Endothelial cell of umbilical vein (primary cell): ENCODE results near the gene RIOK2. TPM values are rescaled to one million over a fixed set of nuclear protein-coding genes. Genes with fewer than 3 reads are reported as not detected.

Source experiments
- Bru-seq: library from RNA; stranded (reverse); fragments of 400-500 nt; gene quantifications from one replicate; lab custom pipeline; 2021; lab: Mats Ljungman, UMichigan
- BruChase-seq, 2 experiments: library from RNA; stranded (reverse); fragments of 400-500 nt; gene quantifications; one replicate each; lab custom pipeline; 2021; lab: Mats Ljungman, UMichigan
- BruUV-seq: library from RNA; stranded (reverse); fragments of 400-500 nt; replicated peaks from 2 replicates; lab custom pipeline; 2021; lab: Mats Ljungman, UMichigan
- CTCF ChIA-PET: fragments of 300-600, 350-600 bp; sonication (Branson Sonifier 250); formaldehyde crosslinking; loops from one replicate; lab custom pipeline; 2021; ENCODE audit warnings: antibody characterized with exemption, inconsistent platforms; lab: Charles Lee
- POLR2A ChIA-PET: fragments of 300-600, 350-600 bp; sonication (Branson Sonifier 250); formaldehyde crosslinking; loops from one replicate; lab custom pipeline; 2021; ENCODE audit warnings: antibody characterized with exemption, inconsistent platforms; lab: Charles Lee
- DNase-seq: peaks from one replicate; pipeline ENCODE4 v3.0.0-alpha.2; 2011; ENCODE audit warnings: low read depth, low spot score
- FAIRE-seq: peaks from 2 replicates; lab custom pipeline; 2011; peaks lifted over from hg19 to GRCh38; lab: Jason Lieb, UNC
- H2AFZ ChIP-seq: 2 replicates; pipeline ENCODE4 v1.6.0; 2012; ENCODE audit warnings: low read depth, low read length, control low read depth, inconsistent platforms
- H3K27ac ChIP-seq: 2 replicates; pipeline ENCODE4 v1.5.1; 2011; ENCODE audit warnings: low read depth, mild to moderate bottlenecking, control low read depth, low read length, moderate library complexity; ENCODE audit not compliant: insufficient read depth
- H3K27me3 ChIP-seq, 2 experiments: 2 replicates each; pipeline versions ENCODE4 v1.6.0 to v1.6.1; 2011; ENCODE audit warnings: low read length in 2 of 2, mixed read lengths in 1 of 2; ENCODE audit not compliant: control insufficient read depth in 2 of 2, insufficient read depth in 2 of 2
- H3K36me3 ChIP-seq, 2 experiments: 2 replicates in 1 of 2; 3 replicates in 1 of 2; pipeline ENCODE4 v1.5.1; 2011; ENCODE audit warnings: low read length in 2 of 2, mild to moderate bottlenecking in 1 of 2, moderate library complexity in 1 of 2; ENCODE audit not compliant: control insufficient read depth in 2 of 2, insufficient read depth in 2 of 2; ENCODE audit errors: extremely low read depth in 1 of 2
- H3K4me1 ChIP-seq: 3 replicates; pipeline ENCODE4 v1.5.1; 2011; ENCODE audit warnings: mild to moderate bottlenecking, low read length; ENCODE audit not compliant: control insufficient read depth, insufficient read depth; ENCODE audit errors: extremely low read depth
- H3K4me2 ChIP-seq: 2 replicates; pipeline ENCODE4 v1.6.1; 2011; ENCODE audit warnings: low read length, control low read depth, mixed read lengths; ENCODE audit not compliant: insufficient read depth
- H3K4me3 ChIP-seq, 3 experiments: fragments of 200-600 bp in 1 of 3; sonication (generic), shearing (Covaris generic) in 1 of 3; replicated peaks in 1 of 3; 2 replicates each; pipeline ENCODE4 v1.5.1; 2011 to 2016; ENCODE audit warnings: control low read depth in 3 of 3, low read length in 3 of 3, mild to moderate bottlenecking in 2 of 3, inconsistent platforms in 1 of 3, low read depth in 1 of 3, moderate library complexity in 1 of 3; ENCODE audit not compliant: insufficient read depth in 1 of 3
- H3K79me2 ChIP-seq: 2 replicates; pipeline ENCODE4 v1.6.0; 2012; ENCODE audit warnings: low read length, inconsistent platforms; ENCODE audit not compliant: control insufficient read depth, insufficient read depth
- H3K9ac ChIP-seq: replicated peaks from 2 replicates; pipeline ENCODE3; 2011; ENCODE audit warnings: low read length, control low read depth; ENCODE audit not compliant: insufficient read depth; ENCODE audit errors: extremely low read depth
- H3K9me1 ChIP-seq: replicated peaks from 3 replicates; pipeline ENCODE4 v1.6.0; 2011; ENCODE audit warnings: mild to moderate bottlenecking, low read length; ENCODE audit not compliant: control insufficient read depth, insufficient read depth; ENCODE audit errors: extremely low read depth
- H3K9me3 ChIP-seq: replicated peaks from 2 replicates; pipeline ENCODE4 v1.5.1; 2012; ENCODE audit warnings: low read length, inconsistent platforms; ENCODE audit not compliant: control insufficient read depth, insufficient read depth
- H4K20me1 ChIP-seq: replicated peaks from 2 replicates; pipeline ENCODE3; 2011; ENCODE audit warnings: mild to moderate bottlenecking, low read length; ENCODE audit not compliant: control insufficient read depth, insufficient read depth; ENCODE audit errors: extremely low read depth
- EZH2 ChIP-seq: IDR thresholded peaks from 2 replicates; pipeline ENCODE4 v1.6.1; 2012; ENCODE audit warnings: borderline replicate concordance, low read depth, mild to moderate bottlenecking, moderate library complexity, low read length, inconsistent platforms; ENCODE audit not compliant: severe bottlenecking
- FOS ChIP-seq: IDR thresholded peaks from 2 replicates; pipeline ENCODE4 v1.6.1; 2011; ENCODE audit warnings: mild to moderate bottlenecking, low read length, moderate library complexity, borderline replicate concordance; ENCODE audit not compliant: insufficient read depth
- GATA2 ChIP-seq: IDR thresholded peaks from 2 replicates; pipeline ENCODE4 v1.7.0; 2011; ENCODE audit warnings: low read depth, mild to moderate bottlenecking, moderate library complexity, mixed read lengths, low read length; ENCODE audit not compliant: insufficient read length, insufficient read depth
- JUN ChIP-seq: IDR thresholded peaks from 2 replicates; pipeline ENCODE4 v1.6.1; 2011; ENCODE audit warnings: borderline replicate concordance, low read depth; ENCODE audit not compliant: insufficient read length, insufficient read depth
- MYC ChIP-seq: IDR thresholded peaks from one replicate; pipeline ENCODE4 v1.6.1; 2011; ENCODE audit warnings: mild to moderate bottlenecking, low read depth, low read length
- POLR2A ChIP-seq: IDR thresholded peaks from 2 replicates; pipeline ENCODE4 v1.6.1; 2012; ENCODE audit warnings: low read depth, mild to moderate bottlenecking, control low read depth, low read length
- POLR2AphosphoS5 ChIP-seq: IDR thresholded peaks from 2 replicates; pipeline ENCODE4 v1.6.1; 2012; ENCODE audit warnings: low read depth, mild to moderate bottlenecking, control low read depth, low read length, moderate library complexity; ENCODE audit not compliant: insufficient read depth
- dilution Hi-C: fragments of 300-500 bp; cut with MboI; formaldehyde crosslinking; loops from one replicate; pipeline ENCODE4 v1.15.0; 2019; ENCODE audit warnings: low sequenced_read_pairs; ENCODE audit not compliant: extremely low pct_ligation_motif_present
- intact Hi-C: fragments of 100-400 bp; cut with micrococcal nuclease; formaldehyde crosslinking; loops from one replicate; pipeline ENCODE4 v1.10.0; 2022
- long read RNA-seq: library from polyadenylated mRNA; stranded (forward); transcript quantifications from one replicate; pipeline ENCODE4 v2.0.0, GENCODE V29; 2021
- polyA minus RNA-seq, 3 experiments: library from RNA; depleted of rRNA, polyadenylated mRNA; stranded (reverse); fragments of >200 nt; gene quantifications; 1 replicate in 1 of 3; 2 replicates in 2 of 3; pipeline ENCODE4 v1.2.3, GENCODE V29; 2011
- polyA plus RNA-seq, 4 experiments: library from polyadenylated mRNA; depleted of rRNA in 3 of 4; stranded (reverse) in 3 of 4; unstranded in 1 of 4; fragments of >200 nt; gene quantifications; 2 replicates each; pipeline versions ENCODE4 v1.2.1 to v1.2.3, GENCODE V29; 2011 to 2012; ENCODE audit warnings: missing spikeins in 1 of 4
- total RNA-seq: library from RNA; stranded (reverse); gene quantifications from 2 replicates; pipeline ENCODE4 v1.2.3, GENCODE V29; 2021
- TF ChIP-seq, protein P1 (sequence below), 2 donors: IDR thresholded peaks; 1 replicate in 1 of 2; 2 replicates in 1 of 2; pipeline ENCODE4 v1.5.1; 2011; ENCODE audit warnings: low read length in 2 of 2, mild to moderate bottlenecking in 2 of 2, moderate library complexity in 2 of 2, control low read depth in 1 of 2, inconsistent platforms in 1 of 2, low read depth in 1 of 2; ENCODE audit not compliant: insufficient read depth in 1 of 2; ENCODE audit errors: extremely low read depth in 1 of 2
- TF ChIP-seq, protein P2 (sequence below): IDR thresholded peaks from 2 replicates; pipeline ENCODE4 v1.6.1; 2011; ENCODE audit not compliant: insufficient read depth, insufficient read length

Gene RIOK2
- total RNA-seq (17.5 and 25.4 TPM in 2 replicates), polyA plus RNA-seq (2.2 and 3.5 TPM in 2 replicates), polyA minus RNA-seq (8.5 and 8.7 TPM in 2 replicates), Bru-seq, nascent RNA (percentile 86 among the genes with signal in this experiment), BruChase-seq, experiment 1, labeled RNA remaining after a 6-hour chase (percentile 69 among the genes with signal in this experiment), BruChase-seq, experiment 2, labeled RNA remaining after a 2-hour chase (percentile 81 among the genes with signal in this experiment)
- 6.9 and 9.0 TPM in 2 replicates for polyA plus RNA-seq (2011; cell fraction: cytosol; rRNA removed)
- 10.4 and 11.1 TPM in 2 replicates for polyA plus RNA-seq (2011; cell fraction: nucleus; rRNA removed)
- 26.6 and 31.5 TPM in 2 replicates for polyA plus RNA-seq (2012)
- polyA minus RNA-seq (2011; cell fraction: cytosol; rRNA and poly(A)+ RNA removed), result 6.1 TPM
- 29.0 and 29.4 TPM in 2 replicates for polyA minus RNA-seq (2011; cell fraction: nucleus; rRNA and poly(A)+ RNA removed)
- long read RNA-seq, transcript RIOK2-201 (10 exons, 3,922 nt), result major isoform, 60 of 63 reads
- long read RNA-seq, partial matches to known transcripts, result 1 of 63 reads
- long read RNA-seq, other reads (novel, unspliced or antisense), result 1 of 63 reads

DNA sequence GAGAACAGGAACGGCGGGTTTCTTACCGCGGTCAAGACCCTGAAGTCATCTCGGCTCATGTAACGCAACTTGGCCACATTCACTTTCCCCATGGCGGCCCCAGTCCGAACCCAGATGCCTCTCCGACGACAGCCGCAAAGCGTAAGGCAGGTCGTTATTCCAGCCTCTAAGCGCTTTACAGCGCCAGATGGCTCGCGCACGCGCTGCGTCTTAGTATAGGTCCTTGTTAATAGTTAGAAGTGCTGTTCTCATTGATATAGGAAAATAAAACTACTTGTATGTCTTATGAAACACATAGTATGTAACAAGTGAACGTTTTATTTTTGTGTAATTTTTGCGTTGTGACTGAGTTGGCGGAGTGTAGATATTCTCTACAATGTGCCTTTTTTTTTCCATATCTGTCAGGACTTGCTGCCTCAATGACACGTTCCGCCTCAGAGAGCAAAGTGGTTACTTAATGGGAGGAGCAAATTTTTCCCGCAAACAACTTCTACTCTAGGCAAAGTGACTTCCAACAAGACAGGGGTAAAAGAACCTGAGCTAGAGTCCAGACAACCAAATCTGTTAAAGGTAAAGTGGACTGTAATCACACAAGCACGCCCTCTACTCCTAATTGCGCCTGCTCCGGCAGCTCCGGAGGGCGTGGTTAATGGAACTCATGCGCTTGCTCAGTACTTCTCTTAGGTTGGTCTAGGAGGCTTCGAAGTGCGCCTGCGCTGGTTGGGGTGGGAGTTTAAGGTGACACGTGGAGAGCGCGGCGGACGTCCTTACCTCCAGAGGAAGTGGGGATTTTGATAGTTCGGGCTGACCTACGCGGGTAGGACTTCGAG is at the start of gene RIOK2:
Gene RIOK2 (minus strand): TSS at position 148 of the 830 bp plus-strand sequence. CDS start 56 bp downstream, at position 92.
- Histone ChIP-seq H3K4me3 (peak within 1 kb of the TSS; percentile 83 to 97 (median 91)), H3K79me2 (peaks cover 23% of the 10 kb centered on the region), H3K9me3 (no peaks in the 10 kb centered on the region), H3K36me3 (peaks cover under 1 to 5% of the 10 kb centered on the region in 2 experiments), H2AFZ (peak within 1 kb of the TSS; percentile 74), H3K4me2 (peak within 1 kb of the TSS; percentile 94), H3K4me1 (peaks cover 15% of the 10 kb centered on the region), H3K9me1 (no peaks in the 10 kb centered on the region), H3K27me3 (no peaks in the 10 kb centered on the region), H3K27ac (peak within 1 kb of the TSS; percentile 85), H4K20me1 (no peaks in the 10 kb centered on the region), H3K9ac (peak within 1 kb of the TSS; percentile 85)
- no TSS peak for BruUV-seq
- TF ChIP-seq, protein P1, sequence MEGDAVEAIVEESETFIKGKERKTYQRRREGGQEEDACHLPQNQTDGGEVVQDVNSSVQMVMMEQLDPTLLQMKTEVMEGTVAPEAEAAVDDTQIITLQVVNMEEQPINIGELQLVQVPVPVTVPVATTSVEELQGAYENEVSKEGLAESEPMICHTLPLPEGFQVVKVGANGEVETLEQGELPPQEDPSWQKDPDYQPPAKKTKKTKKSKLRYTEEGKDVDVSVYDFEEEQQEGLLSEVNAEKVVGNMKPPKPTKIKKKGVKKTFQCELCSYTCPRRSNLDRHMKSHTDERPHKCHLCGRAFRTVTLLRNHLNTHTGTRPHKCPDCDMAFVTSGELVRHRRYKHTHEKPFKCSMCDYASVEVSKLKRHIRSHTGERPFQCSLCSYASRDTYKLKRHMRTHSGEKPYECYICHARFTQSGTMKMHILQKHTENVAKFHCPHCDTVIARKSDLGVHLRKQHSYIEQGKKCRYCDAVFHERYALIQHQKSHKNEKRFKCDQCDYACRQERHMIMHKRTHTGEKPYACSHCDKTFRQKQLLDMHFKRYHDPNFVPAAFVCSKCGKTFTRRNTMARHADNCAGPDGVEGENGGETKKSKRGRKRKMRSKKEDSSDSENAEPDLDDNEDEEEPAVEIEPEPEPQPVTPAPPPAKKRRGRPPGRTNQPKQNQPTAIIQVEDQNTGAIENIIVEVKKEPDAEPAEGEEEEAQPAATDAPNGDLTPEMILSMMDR (IDR thresholded peaks at IDR 0.05; ENCODE audit: extremely low read depth in 1 of 2, insufficient read depth in 1 of 2, low read depth in 1 of 2, low read length in 2 of 2), result no peak
- TF ChIP-seq EZH2, result no peak
- TF ChIP-seq MYC, result peak; percentile 33
- peak; percentile 61 for TF ChIP-seq POLR2AphosphoS5
- TF ChIP-seq JUN, result no peak
- peak; percentile 81 for TF ChIP-seq POLR2A
- TF ChIP-seq FOS, result no peak
- TF ChIP-seq, protein P2, sequence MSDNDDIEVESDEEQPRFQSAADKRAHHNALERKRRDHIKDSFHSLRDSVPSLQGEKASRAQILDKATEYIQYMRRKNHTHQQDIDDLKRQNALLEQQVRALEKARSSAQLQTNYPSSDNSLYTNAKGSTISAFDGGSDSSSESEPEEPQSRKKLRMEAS, result peak; percentile 88
- no peak for TF ChIP-seq GATA2
- DNase-seq, result peak; percentile 99
- FAIRE-seq, result peak; percentile 92
- dilution Hi-C loops (no loop called here), intact Hi-C loops (loop anchor here (1.0 to 10.0 kb wide), 6 partner anchors 306 to 1851 kb away; partner anchors contain the start of genes ERAP2 and RGMB)
- ChIA-PET CTCF (interaction anchor here (0.8 to 2.2 kb wide), 3 partner anchors 48 to 1613 kb away, joined by 3 to 8 read pairs (median 5); no protein-coding TSS in a partner anchor), POLR2A (interaction anchor here (0.6 to 0.8 kb wide), 2 partner anchors 375 to 1362 kb away, joined by 3 read pairs; partner anchors contain the start of gene ERAP1)
